Breast epithelium (tissue), 3 donors: ENCODE data around the gene PRKCE.

Source experiments
- CTCF ChIP-seq, 3 donors: fragments of 450-650 bp; IDR thresholded peaks; one replicate each; pipeline ENCODE4 v1.5.1; 2016 to 2017; ENCODE audit warnings: antibody characterized with exemption in 3 of 3, mild to moderate bottlenecking in 3 of 3, moderate library complexity in 3 of 3
- POLR2A ChIP-seq: fragments of 450-650 bp; IDR thresholded peaks from one replicate; pipeline ENCODE4 v1.6.1; 2016; ENCODE audit warnings: antibody characterized with exemption, mild to moderate bottlenecking, moderate library complexity

- TF ChIP-seq CTCF (IDR thresholded peaks at IDR 0.05), result no peak
- no peak for TF ChIP-seq POLR2A
Observed at GRCh38 chr2:46066601-46067000, 415.1 kb downstream of the PRKCE start.
